ENCODE data around the gene CYTL1.

GRCh38 chr4:5028480-5028879 is 9.2 kb upstream of the CYTL1 start:
- TF ChIP-seq POLR2A (IDR thresholded peaks at IDR 0.05; ENCODE audit: extremely low read depth, insufficient read length) (no peak), MAX (IDR thresholded peaks at IDR 0.05; ENCODE audit: low read depth, low read length) (no peak), MYC (IDR thresholded peaks at IDR 0.05; ENCODE audit: low read depth, low read length) (no peak)
- TF ChIP-seq, protein P1, sequence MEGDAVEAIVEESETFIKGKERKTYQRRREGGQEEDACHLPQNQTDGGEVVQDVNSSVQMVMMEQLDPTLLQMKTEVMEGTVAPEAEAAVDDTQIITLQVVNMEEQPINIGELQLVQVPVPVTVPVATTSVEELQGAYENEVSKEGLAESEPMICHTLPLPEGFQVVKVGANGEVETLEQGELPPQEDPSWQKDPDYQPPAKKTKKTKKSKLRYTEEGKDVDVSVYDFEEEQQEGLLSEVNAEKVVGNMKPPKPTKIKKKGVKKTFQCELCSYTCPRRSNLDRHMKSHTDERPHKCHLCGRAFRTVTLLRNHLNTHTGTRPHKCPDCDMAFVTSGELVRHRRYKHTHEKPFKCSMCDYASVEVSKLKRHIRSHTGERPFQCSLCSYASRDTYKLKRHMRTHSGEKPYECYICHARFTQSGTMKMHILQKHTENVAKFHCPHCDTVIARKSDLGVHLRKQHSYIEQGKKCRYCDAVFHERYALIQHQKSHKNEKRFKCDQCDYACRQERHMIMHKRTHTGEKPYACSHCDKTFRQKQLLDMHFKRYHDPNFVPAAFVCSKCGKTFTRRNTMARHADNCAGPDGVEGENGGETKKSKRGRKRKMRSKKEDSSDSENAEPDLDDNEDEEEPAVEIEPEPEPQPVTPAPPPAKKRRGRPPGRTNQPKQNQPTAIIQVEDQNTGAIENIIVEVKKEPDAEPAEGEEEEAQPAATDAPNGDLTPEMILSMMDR (IDR thresholded peaks at IDR 0.05; ENCODE audit: low read depth, low read length): no peak

Data from NB4 (cell line).